ENCODE results near the gene ADAMTSL1. TPM values are rescaled to one million over a fixed set of nuclear protein-coding genes. Genes with fewer than 3 reads are reported as not detected.

Gene ADAMTSL1
- total and polyA plus RNA-seq, 2 donors (not counting 3 experiments of a cell fraction or from before 2014, with no cell fraction given), result 15.0 to 18.4 TPM

DNA sequence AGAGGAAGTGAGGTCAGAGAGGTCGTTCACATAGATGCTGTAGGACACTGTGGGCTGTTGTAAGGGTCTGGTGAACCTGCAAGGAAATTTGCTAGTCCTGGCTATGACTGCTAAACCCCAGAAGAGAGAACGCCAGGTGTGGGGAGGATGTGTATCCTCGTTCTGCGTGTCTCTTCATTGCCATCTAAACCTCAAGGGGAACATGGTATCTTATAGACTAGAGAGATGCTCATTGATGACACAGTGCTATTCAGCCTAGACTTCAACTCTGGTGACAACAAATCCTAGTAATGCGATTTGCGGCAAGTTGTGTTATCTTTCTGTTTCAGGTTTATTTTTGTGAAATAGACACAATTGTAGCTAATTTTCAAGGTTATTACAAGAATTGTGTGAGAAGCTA, 140.2 kb downstream of the ADAMTSL1 start:
- no peak overlapping the region for H3K9ac ChIP-seq (replicated peaks; ENCODE audit: extremely low read depth, insufficient read depth, low read length)
- no peak overlapping the region for H3K4me3 ChIP-seq (replicated peaks in 1 of 3; ENCODE audit: insufficient read depth in 1 of 3, low read depth in 1 of 3, low read length in 3 of 3)
- H3K79me2 ChIP-seq (ENCODE audit: control insufficient read depth, insufficient read depth, low read length), result no peaks in the 10 kb centered on the region
- H2AFZ ChIP-seq (ENCODE audit: low read depth, low read length), result no peak overlapping the region
- FAIRE-seq (no peak), DNase-seq (ENCODE audit: low read depth, low spot score) (no peak)
- BruUV-seq (replicated peaks), result no TSS peak
- CTCF ChIA-PET, result interaction anchor here (0.5 kb wide), 1 partner anchor 14 kb away, joined by 3 read pairs; no protein-coding TSS in a partner anchor
- H3K27me3 ChIP-seq (ENCODE audit: control insufficient read depth in 2 of 2, insufficient read depth in 2 of 2, low read length in 2 of 2), result no peaks in the 10 kb centered on the region
- H3K36me3 ChIP-seq (ENCODE audit: control insufficient read depth in 2 of 2, extremely low read depth in 1 of 2, insufficient read depth in 2 of 2, low read length in 2 of 2), result no peaks in the 10 kb centered on the region
- no peaks in the 10 kb centered on the region for H3K4me1 ChIP-seq (ENCODE audit: control insufficient read depth, extremely low read depth, insufficient read depth, low read length)
- H4K20me1 ChIP-seq (replicated peaks; ENCODE audit: control insufficient read depth, extremely low read depth, insufficient read depth, low read length), result no peaks in the 10 kb centered on the region
- no peaks in the 10 kb centered on the region for H3K9me3 ChIP-seq (replicated peaks; ENCODE audit: control insufficient read depth, insufficient read depth, low read length)
- dilution Hi-C loops (cut with MboI; ENCODE audit: extremely low pct_ligation_motif_present, low sequenced_read_pairs) (no loop called here), intact Hi-C loops (cut with micrococcal nuclease) (no loop called here)
- POLR2A ChIA-PET, result no interaction called here
- no peak overlapping the region for H3K27ac ChIP-seq (ENCODE audit: insufficient read depth, low read depth, low read length)
- H3K9me1 ChIP-seq (replicated peaks; ENCODE audit: control insufficient read depth, extremely low read depth, insufficient read depth, low read length), result no peaks in the 10 kb centered on the region
- TF ChIP-seq JUN (IDR thresholded peaks at IDR 0.05; ENCODE audit: borderline replicate concordance, insufficient read depth, insufficient read length, low read depth) (no peak), MYC (IDR thresholded peaks at IDR 0.05; ENCODE audit: low read depth, low read length) (no peak), POLR2AphosphoS5 (IDR thresholded peaks at IDR 0.05; ENCODE audit: insufficient read depth, low read depth, low read length) (no peak), FOS (IDR thresholded peaks at IDR 0.05; ENCODE audit: borderline replicate concordance, insufficient read depth, low read length) (no peak), EZH2 (IDR thresholded peaks at IDR 0.05; ENCODE audit: borderline replicate concordance, low read depth, low read length, severe bottlenecking) (no peak), GATA2 (IDR thresholded peaks at IDR 0.05; ENCODE audit: insufficient read depth, insufficient read length, low read depth, low read length) (no peak), POLR2A (IDR thresholded peaks at IDR 0.05; ENCODE audit: low read depth, low read length) (no peak)
- TF ChIP-seq, protein P1, sequence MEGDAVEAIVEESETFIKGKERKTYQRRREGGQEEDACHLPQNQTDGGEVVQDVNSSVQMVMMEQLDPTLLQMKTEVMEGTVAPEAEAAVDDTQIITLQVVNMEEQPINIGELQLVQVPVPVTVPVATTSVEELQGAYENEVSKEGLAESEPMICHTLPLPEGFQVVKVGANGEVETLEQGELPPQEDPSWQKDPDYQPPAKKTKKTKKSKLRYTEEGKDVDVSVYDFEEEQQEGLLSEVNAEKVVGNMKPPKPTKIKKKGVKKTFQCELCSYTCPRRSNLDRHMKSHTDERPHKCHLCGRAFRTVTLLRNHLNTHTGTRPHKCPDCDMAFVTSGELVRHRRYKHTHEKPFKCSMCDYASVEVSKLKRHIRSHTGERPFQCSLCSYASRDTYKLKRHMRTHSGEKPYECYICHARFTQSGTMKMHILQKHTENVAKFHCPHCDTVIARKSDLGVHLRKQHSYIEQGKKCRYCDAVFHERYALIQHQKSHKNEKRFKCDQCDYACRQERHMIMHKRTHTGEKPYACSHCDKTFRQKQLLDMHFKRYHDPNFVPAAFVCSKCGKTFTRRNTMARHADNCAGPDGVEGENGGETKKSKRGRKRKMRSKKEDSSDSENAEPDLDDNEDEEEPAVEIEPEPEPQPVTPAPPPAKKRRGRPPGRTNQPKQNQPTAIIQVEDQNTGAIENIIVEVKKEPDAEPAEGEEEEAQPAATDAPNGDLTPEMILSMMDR (IDR thresholded peaks at IDR 0.05; ENCODE audit: extremely low read depth in 1 of 2, insufficient read depth in 1 of 2, low read depth in 1 of 2, low read length in 2 of 2), result no peak
- TF ChIP-seq, protein P2, sequence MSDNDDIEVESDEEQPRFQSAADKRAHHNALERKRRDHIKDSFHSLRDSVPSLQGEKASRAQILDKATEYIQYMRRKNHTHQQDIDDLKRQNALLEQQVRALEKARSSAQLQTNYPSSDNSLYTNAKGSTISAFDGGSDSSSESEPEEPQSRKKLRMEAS (IDR thresholded peaks at IDR 0.05; ENCODE audit: insufficient read depth, insufficient read length), result no peak
- H3K4me2 ChIP-seq (ENCODE audit: insufficient read depth, low read length), result no peak overlapping the region
